Stimulated activated naive CD8-positive, alpha-beta T cell treated with anti-CD3 and anti-CD28 coated beads, Interleukin-15, amount 100 ng/mL, for 72 hours (primary cell): ENCODE results near the gene OSBPL3.
"Not testable (repeated sequence)": the region's sequence is repeated elsewhere in the genome, so short reads cannot be mapped to it uniquely, and the experiment has no call there.

Experiments
- ATAC-seq: fragments of 150-1000 bp; cut with Tn5 transposase; 2 replicates; pipeline ENCODE4 v1.10.0; 2021; ENCODE audit warnings: mild to moderate bottlenecking, moderate library complexity
- DNase-seq, 2 donors: peaks; one replicate each; pipeline ENCODE4 v3.0.0; 2021 to 2022
- H3K27ac Mint-ChIP-seq, 2 donors: one replicate each; pipeline ENCODE4 v1.8.0; 2022; ENCODE audit warnings: mild to moderate bottlenecking in 2 of 2, mixed read lengths in 2 of 2, moderate library complexity in 2 of 2
- H3K27me3 Mint-ChIP-seq: one replicate; pipeline ENCODE4 v1.8.0; 2022; ENCODE audit warnings: mixed read lengths
- H3K4me1 Mint-ChIP-seq: one replicate; pipeline ENCODE4 v1.8.0; 2022; ENCODE audit warnings: mild to moderate bottlenecking, mixed read lengths
- H3K4me3 Mint-ChIP-seq, 2 donors: one replicate each; pipeline ENCODE4 v1.8.0; 2022; ENCODE audit warnings: mild to moderate bottlenecking in 2 of 2, mixed read lengths in 2 of 2, moderate library complexity in 1 of 2
- H3K9me3 Mint-ChIP-seq, 2 donors: one replicate each; pipeline ENCODE4 v1.8.0; 2022; ENCODE audit warnings: mixed read lengths in 2 of 2

Gene OSBPL3

DNA sequence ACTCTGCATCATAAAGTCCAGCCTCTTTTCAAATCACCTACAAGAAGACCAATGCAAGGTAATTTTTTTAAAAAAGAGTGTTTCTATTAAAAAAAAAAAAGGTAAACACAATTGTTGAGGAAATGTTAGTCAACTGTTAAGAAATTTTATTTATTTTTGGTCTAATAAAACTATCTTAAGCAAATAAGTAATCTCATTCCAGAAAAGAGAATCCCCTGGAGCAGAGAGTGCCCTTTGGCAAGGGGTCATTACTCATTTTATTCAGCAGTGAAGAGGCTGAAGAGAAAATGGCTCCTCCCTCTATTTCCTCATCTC lies 159.3 kb downstream of the OSBPL3 start:
- H3K27ac Mint-ChIP-seq, result peak overlapping the region in 1 of 2 donors; percentile 97
- peaks cover 42% of the 10 kb centered on the region for H3K4me1 Mint-ChIP-seq
- H3K4me3 Mint-ChIP-seq, result peak overlapping the region; percentile 53 to 79
- DNase-seq (no peak), ATAC-seq (no peak)
- no peaks in the 10 kb centered on the region for H3K27me3 Mint-ChIP-seq
- H3K9me3 Mint-ChIP-seq, result no peaks in the 10 kb centered on the region

DNA sequence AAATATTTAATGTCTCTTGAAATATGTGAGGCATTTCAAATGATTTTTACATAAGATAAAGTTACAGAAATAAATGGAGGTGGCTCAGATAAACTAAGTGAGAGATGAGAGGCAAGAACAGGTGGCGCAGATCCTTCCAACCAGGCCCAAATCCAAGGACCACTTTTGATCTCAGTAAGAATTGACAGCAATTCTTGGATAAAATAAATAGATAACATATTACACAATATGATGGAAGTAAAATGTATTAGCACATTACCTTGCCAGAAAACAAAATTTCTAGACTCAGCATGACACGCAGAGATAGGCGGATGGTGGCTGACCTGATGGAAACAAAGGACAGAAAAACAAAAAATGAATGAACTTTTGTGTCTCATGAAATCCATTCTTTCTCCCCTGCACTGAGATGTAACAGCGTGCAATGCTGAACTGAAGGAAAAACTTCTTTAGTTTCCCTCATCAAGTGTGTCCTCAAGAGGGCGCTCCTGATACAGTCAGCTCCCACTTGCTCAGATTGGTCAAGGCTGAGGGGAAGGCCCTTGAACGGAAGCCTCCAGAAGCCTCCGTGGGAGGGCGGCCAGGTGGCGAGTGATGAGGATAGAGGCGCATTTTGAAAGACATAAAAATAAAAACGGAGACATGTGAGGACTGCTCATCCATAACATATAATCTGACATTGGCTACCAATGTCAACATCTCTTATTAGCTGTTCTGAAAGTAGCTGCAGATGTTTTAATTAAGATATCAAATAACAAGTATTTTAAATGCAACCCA lies 159.9 kb downstream of the OSBPL3 start:
- Mint-ChIP-seq H3K27ac (peak overlapping the region; percentile 92 to 97), H3K27me3 (no peaks in the 10 kb centered on the region), H3K4me3 (peak overlapping the region; percentile 79 to 81), H3K9me3 (no peaks in the 10 kb centered on the region), H3K4me1 (peaks cover 36% of the 10 kb centered on the region)
- ATAC-seq, result peak; percentile 41
- peak; percentile 74 to 80 for DNase-seq

DNA sequence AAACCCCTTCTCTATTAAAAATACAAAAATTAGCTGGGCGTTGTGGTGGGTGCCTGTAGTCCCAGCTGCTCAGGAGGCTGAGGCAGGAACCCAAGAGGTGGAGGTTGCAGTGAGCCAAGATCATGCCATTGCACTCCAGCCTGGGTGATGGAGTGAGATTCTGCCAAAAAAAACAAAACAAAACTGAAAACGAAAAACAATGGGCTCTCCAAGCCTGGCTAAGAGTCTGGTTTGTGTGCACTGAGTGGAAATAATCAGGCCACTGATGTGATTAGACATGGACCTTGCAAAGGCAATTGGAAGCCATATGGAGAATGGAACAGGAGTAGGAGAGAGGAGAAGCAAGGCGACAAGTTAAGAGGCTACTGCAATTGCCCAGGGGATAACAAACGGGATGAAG lies 162.6 kb downstream of the OSBPL3 start:
- DNase-seq, result no peak
- Mint-ChIP-seq H3K4me1 (peaks cover 24% of the 10 kb centered on the region), H3K4me3 (no peak overlapping the region), H3K9me3 (no peaks in the 10 kb centered on the region), H3K27me3 (no peaks in the 10 kb centered on the region), H3K27ac (no peak overlapping the region)
- no peak for ATAC-seq

DNA sequence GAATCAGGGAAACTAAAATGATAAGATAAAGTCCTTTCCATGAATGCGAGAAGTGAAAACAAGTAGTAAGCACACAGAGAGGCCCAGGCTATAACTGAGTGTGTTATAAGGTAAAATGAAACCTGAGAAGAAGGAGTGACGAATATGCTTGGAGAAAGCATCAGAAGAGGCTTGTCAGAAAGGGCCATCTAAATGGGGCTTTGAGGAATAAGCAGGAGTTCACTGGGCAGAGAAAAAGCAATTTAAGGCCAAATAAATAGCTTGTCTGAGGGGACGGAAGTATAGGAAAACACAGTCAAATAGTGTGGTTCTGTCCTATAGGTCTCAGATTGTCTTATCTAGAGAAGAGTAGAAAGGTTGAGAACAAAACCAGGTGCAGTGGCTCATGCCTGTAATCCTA lies 163.1 kb downstream of the OSBPL3 start:
- Mint-ChIP-seq H3K27ac (peak overlapping the region in 1 of 2 donors; percentile 21), H3K27me3 (no peaks in the 10 kb centered on the region), H3K4me1 (peaks cover 21% of the 10 kb centered on the region), H3K4me3 (no peak overlapping the region), H3K9me3 (no peaks in the 10 kb centered on the region)
- DNase-seq, result no peak
- no peak for ATAC-seq

DNA sequence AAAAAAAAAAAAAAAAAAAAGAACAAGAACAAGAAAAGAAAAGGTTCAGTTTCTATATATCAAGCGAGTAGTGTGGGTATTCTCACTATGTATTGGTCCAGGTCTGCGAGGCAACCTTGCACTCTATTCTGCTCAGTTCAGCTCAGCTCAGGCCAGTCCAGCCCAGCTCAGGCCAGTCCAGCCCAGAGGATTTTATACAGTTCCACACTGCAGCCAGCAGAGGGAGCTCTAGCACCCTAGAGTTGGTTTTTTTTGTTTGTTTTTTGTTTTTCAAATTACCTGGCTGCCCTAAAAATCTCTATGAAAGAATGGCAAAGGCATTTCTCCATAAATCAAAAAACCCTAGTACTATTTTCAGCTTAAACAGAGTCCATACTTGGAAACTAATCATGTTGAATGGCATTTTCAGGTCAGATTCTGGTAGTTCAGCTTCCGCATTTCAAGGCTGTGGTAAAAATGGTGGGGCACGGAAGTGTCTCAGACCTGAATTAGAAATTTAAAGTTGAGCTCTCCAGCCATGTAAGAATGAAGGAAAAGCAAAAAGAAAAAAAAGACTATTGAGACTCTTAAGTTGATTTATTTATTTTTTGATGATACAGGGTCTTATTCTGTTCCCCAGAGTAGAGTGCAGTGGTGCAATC lies 167.6 kb downstream of the OSBPL3 start:
- H3K27me3 Mint-ChIP-seq, result no peaks in the 10 kb centered on the region
- DNase-seq, result peak; percentile 21 to 31
- H3K27ac Mint-ChIP-seq, result no peak overlapping the region
- H3K4me1 Mint-ChIP-seq, result no peaks in the 10 kb centered on the region
- ATAC-seq, result peak; percentile 56
- no peaks in the 10 kb centered on the region for H3K9me3 Mint-ChIP-seq
- H3K4me3 Mint-ChIP-seq, result no peak overlapping the region

DNA sequence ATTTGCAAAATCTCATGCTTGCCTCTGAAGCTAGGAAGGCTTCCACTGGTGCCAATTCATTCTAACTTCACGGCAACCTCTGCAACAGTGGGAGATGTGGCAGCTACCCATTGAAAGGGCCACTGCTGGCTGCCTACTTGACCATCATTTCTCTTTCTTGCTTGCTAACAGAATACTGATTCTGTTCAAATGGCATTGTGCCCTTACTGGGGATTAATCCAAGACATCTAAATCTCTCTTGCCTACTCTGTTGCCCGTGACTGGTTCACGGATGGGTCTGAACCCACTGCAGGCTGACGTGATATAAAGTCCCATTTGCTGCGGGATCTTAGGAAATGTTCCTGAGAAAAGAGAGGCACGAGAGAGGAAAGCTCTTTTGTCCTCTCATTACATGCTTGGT lies 171.5 kb downstream of the OSBPL3 start:
- no peaks in the 10 kb centered on the region for H3K4me1 Mint-ChIP-seq

DNA sequence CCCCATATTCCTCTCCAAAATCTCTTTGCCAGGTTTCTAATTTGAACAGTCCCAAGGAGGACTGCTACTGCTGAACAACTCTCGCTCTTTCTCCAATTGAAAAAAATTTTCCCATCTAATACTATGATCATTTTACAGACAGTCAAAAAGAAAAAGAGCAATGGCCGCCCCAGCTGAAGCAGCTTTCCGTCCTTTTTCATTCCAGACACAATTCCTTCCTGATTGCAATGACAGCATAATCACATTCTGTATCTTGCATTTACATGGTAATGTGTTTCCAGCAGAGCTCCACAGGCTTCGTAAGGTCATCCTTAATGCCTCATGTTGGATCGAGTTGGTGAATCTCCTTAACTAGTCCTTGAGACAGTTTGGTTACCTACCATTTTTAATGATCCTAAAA lies 177.7 kb downstream of the OSBPL3 start:
- ATAC-seq (no peak), DNase-seq (no peak)
- Mint-ChIP-seq H3K9me3 (no peaks in the 10 kb centered on the region), H3K4me1 (no peaks in the 10 kb centered on the region), H3K27ac (no peak overlapping the region), H3K4me3 (no peak overlapping the region), H3K27me3 (no peaks in the 10 kb centered on the region)

More for the DNA sequence above, 171.5 kb downstream of the OSBPL3 start:
- ATAC-seq (no peak), DNase-seq (no peak)
- H3K4me3 Mint-ChIP-seq, result no peak overlapping the region
- H3K27ac Mint-ChIP-seq, result no peak overlapping the region
- no peaks in the 10 kb centered on the region for H3K9me3 Mint-ChIP-seq
- no peaks in the 10 kb centered on the region for H3K27me3 Mint-ChIP-seq

DNA sequence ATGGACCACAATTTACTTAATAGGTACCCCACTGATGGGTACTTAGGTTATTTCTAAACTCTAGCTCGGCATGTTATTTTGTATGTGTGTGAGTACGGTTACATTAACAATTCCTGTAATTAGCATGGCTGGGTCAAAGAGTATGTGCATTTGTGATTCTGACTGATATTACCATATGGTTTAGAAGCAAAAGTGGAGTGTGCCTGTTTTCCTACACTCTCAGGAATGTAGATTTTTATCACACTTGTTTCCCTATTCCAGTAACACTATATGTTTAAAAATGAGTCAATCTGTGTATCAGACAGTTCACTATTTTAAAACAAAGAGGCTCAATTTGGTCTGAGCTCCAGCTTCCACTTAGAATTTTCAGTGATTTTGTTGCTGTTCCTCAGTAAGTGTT lies 178.1 kb downstream of the OSBPL3 start:
- H3K9me3 Mint-ChIP-seq, result no peaks in the 10 kb centered on the region
- no peak for ATAC-seq
- no peaks in the 10 kb centered on the region for H3K4me1 Mint-ChIP-seq
- H3K27ac Mint-ChIP-seq, result no peak overlapping the region
- H3K4me3 Mint-ChIP-seq, result no peak overlapping the region
- no peak for DNase-seq
- no peaks in the 10 kb centered on the region for H3K27me3 Mint-ChIP-seq

DNA sequence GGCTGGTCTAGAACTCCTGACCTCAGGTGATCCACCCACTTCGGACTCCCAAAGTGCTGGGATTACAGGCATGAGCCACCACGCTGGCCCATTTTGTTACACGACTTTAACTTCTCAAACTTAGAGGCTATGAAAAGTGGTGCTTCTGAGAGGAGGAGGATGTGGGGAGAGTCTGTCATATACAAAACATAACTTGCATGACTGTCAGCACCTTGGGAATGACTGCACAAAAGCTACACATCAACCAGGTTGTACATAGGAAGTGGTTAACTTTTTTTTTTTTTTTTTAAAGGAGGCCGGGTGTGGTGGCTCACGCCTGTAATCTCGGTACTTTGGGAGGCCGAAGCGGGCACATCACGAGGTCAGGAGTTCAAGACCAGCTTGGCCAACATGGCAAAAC lies 179.3 kb downstream of the OSBPL3 start:
- no peaks in the 10 kb centered on the region for H3K9me3 Mint-ChIP-seq
- H3K4me1 Mint-ChIP-seq, result no peaks in the 10 kb centered on the region
- no peaks in the 10 kb centered on the region for H3K27me3 Mint-ChIP-seq
- no peak for DNase-seq
- H3K4me3 Mint-ChIP-seq, result no peak overlapping the region
- H3K27ac Mint-ChIP-seq, result peak overlapping the region in 1 of 2 donors; percentile 72
- ATAC-seq, result peak; percentile 72

DNA sequence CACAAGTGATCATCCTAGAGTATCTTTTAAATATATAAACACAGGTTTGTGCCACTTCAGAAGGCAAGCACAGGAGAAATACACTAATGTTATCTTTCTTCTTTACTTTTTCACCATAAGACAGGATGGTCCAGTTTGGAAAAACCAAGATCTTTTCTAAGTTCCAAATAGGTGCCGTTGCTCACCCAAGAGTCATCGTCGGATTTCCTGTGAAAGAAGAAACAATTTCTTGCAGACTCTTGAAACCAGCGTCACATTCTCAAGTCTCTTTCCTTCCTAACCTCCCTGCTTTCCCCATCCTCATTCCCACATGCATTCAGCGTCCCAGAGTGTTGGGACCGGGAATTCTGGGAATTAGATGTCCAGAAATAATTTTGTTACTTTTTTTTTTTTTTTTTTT lies 179.9 kb downstream of the OSBPL3 start:
- Mint-ChIP-seq H3K4me3 (no peak overlapping the region), H3K9me3 (no peaks in the 10 kb centered on the region), H3K27ac (no peak overlapping the region), H3K27me3 (no peaks in the 10 kb centered on the region), H3K4me1 (peaks cover 2% of the 10 kb centered on the region)
- DNase-seq (no peak), ATAC-seq (no peak)

DNA sequence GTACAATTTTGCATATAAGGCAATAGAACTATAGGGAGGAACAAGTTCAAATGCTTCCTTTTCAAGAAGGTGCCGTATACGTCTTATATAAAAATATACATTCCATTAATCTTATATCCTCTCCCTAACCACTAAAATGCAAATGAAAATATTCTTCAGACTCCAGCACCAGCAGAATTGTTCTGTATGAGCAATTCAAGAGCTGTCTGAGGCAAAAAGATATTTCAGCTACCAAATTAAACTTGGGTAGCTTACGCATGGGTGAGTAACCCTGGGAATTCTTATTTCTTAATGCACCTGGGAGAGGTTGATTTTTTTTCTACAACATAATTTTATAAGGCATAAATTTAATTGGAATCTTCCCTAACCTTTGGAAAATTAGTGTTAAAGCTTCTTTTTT lies 180.5 kb downstream of the OSBPL3 start:
- Mint-ChIP-seq H3K27ac (no peak overlapping the region), H3K27me3 (no peaks in the 10 kb centered on the region), H3K9me3 (no peaks in the 10 kb centered on the region), H3K4me1 (peaks cover 7% of the 10 kb centered on the region), H3K4me3 (no peak overlapping the region)
- no peak for ATAC-seq
- DNase-seq, result no peak

DNA sequence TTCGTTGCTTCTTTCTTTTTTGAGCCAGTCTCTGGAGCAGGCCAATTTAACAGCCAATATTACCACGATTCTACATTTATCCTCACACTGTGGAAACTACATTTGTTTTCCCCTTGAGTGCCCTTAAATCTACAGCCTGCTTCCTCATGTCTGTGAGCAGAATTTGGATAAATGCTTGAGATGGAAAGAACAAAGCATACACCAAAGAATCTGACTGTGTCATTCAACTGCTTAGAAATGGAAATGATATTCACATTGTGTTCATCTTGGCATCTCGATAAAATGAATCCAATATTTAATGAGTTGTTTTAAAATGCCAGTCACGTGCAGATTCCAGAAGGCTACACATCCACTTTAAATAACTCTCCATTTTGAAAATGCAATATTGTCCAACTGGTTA lies 181.7 kb downstream of the OSBPL3 start:
- no peak for ATAC-seq
- no peak for DNase-seq
- no peaks in the 10 kb centered on the region for H3K27me3 Mint-ChIP-seq
- H3K27ac Mint-ChIP-seq, result no peak overlapping the region
- peaks cover 16% of the 10 kb centered on the region for H3K4me1 Mint-ChIP-seq
- no peak overlapping the region for H3K4me3 Mint-ChIP-seq
- no peaks in the 10 kb centered on the region for H3K9me3 Mint-ChIP-seq

DNA sequence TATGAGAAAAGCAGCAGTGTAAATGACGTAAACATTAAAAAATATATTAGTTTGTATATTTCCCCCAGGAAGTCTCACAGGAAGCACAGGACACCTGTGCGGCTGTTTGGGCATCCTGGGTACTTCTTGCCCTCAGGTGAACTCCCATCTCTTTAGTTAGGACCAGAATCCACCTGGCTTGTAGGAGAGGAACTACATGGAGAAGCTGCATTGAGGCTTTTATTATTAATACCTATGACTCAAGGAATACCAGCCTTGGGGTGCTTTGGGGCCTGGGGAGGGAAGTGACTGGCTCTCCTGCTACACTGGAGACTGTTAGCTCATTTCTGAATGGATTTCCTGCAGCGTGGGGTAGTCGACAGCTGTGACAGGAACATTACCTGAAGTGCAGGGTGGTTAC lies 182.7 kb downstream of the OSBPL3 start:
- Mint-ChIP-seq H3K4me1 (peaks cover 16% of the 10 kb centered on the region), H3K27ac (no peak overlapping the region), H3K27me3 (no peaks in the 10 kb centered on the region), H3K9me3 (no peaks in the 10 kb centered on the region), H3K4me3 (no peak overlapping the region)
- DNase-seq (no peak), ATAC-seq (no peak)

DNA sequence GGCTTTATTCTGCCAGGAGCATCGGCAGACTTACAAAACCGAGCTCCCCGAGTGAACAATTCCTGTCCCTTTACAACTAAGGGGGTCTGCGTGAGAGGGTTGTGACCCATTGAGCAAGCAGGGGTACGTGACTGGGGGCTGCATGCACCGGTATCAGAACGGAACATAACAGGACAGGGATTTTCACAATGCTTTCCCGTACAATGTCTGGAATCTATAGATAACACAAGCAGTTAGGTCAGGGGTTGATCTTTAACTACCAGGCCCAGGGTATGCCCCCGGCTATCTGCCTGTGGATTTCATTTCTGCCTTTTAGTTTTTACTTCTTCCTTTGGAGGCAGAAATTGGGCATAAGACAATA lies 184.6 kb downstream of the OSBPL3 start:
- Mint-ChIP-seq H3K4me3 (no peak overlapping the region), H3K27me3 (no peaks in the 10 kb centered on the region), H3K4me1 (peaks cover 16% of the 10 kb centered on the region), H3K27ac (no peak overlapping the region), H3K9me3 (no peaks in the 10 kb centered on the region)
- no peak for DNase-seq
- no peak for ATAC-seq

DNA sequence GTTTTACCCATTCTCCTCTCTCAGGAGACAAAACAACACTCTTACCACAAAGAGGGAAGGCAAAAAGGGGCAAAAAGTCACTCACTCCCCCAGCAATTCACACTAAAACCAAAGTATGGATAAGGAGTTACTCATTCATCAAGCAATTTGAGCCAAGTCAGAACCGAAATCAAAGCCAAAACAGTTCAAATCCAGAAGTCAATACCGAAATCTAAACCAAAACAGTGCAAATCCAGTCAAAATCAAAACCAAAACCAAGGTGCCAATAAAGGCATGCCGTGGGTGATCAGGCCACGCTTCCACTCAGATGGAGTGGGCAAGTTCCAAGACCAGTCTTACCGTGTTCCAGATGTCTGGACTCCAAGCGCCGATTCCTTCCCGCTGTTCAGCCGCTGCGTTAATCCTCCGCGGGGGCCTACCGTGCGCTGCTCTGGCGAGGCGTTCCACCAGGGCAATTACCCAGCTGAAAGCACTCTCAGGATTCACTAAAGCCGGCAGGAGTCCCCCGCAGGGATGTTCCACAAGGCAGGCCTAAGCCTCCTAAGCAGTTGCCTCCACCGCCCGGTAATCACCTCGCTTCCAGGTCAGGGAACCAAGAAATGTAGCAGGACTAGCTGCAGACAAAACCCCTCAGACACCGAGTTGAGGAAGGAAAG lies 185.1 kb downstream of the OSBPL3 start:
- H3K27ac Mint-ChIP-seq, result peak overlapping the region; percentile 27 to 45
- not testable (repeated sequence) for H3K9me3 Mint-ChIP-seq

DNA sequence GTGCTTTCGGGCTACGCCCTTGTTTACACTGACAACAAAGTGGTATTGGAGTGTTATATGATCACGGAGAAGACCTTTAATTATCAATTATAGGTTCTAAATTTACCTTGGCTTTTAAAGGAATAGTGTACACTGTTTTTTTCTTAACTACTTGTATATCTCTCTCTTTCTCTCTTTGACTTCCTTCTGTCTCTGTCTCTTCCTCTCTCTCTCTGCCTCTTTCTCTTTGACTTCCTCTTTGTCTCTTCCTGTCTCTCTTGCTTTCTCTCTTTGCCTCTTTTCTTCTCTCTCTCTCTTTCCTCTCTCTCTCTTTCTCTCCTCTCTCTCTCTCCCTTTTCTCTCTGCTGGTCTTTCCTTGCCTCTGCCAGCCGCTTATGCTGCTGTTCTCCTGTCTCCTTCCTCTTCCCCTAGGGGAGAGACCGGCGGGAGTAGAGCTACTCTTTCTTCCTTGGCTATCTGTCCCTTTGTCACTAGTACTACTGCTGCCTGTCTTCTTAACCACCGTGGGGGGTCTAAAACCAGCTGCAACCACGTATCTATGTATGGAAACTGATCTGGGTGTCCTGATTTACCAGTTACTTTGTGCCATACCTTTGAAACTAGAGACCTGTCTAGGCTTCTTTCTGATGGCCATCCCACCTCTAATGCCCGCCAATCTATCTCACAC lies 185.9 kb downstream of the OSBPL3 start:
- Mint-ChIP-seq H3K27ac (peak overlapping the region in 1 of 2 donors; percentile 1), H3K27me3 (no peaks in the 10 kb centered on the region), H3K9me3 (no peaks in the 10 kb centered on the region), H3K4me1 (peaks cover 16% of the 10 kb centered on the region), H3K4me3 (no peak overlapping the region)
- DNase-seq (no peak), ATAC-seq (no peak)

More for the DNA sequence above, 185.1 kb downstream of the OSBPL3 start:
- not testable (repeated sequence) for DNase-seq, H3K4me3 Mint-ChIP-seq, ATAC-seq, H3K27me3 Mint-ChIP-seq
- H3K4me1 Mint-ChIP-seq, result peaks cover 16% of the 10 kb centered on the region
